HG03135 (cell line): ENCODE data around the gene VENTX.
"Not testable (repeated sequence)": the region's sequence is repeated elsewhere in the genome, so short reads cannot be mapped to it uniquely, and the experiment has no call there.

ENCODE experiments used
- ATAC-seq: cut with Tn5 transposase; IDR thresholded peaks from one replicate; pipeline ENCODE4 v1.9.1; 2021; ENCODE audit warnings: mild to moderate bottlenecking, moderate library complexity; ENCODE audit not compliant: unreplicated experiment

VENTX gene

DNA sequence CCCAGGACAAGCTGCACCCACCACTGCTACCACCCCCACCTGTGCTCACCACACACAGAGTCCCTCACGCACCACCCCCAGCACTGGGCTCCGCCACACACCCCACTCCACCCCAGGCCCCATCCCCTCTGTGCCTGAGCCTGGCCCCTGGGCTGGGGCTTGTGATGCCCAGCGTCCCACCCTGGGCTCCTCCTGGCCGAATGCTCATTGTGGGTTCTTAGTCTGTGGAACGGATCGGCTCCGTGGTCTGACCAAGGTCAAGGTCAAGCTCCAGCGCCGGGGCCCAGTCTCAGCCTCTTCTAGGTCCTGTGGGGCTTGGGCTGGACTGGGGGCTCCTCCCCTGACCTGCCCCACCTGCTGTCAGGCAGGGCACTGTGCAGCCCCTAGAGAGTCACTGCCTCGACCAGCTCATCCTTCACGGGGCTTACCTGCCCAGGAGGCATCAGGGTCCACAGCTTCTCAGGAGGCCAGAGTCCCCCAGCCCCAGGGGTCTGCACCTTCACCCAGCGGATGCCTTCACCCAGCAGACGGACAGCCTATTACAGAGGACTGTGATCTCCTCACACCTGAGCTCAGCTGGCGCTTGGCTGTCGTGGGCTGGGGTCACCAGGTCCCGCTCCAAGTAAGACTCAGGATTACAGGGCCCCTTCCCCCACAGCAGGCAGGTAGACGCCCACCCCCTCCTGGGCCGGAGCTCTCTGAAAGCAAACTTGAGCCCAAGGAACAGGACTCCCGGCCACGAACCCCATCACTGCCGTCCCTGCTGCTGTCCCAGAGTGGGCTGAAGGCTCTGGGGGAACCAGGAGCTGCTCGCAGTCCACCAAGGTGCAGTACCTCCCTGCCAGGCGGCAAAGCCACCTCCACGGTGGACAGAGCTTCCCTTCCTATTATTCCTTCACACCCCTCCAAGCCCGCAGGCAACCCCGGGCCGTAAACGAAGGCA lies 22.9 kb upstream of the VENTX start:
- no peak for ATAC-seq

DNA sequence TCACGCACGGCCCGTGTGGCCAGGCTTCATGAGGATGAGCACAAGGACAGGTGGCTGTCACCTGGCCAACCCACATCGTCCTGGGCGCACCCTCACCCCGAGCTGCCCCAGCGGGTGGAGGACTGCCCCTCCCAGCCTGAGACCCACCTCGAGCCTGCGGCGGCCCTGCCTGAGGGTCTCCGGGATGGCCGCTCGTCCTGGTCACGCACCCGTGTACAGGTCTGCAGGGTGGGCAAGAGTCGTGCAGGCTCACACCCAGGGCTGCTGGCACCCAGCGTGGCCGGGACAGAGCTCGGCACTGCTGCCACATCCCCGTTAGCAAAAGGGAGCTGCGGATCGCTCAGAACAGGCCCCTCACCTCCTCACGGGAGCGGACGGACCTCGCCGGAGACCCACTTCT lies 22.1 kb upstream of the VENTX start:
- ATAC-seq: no peak

DNA sequence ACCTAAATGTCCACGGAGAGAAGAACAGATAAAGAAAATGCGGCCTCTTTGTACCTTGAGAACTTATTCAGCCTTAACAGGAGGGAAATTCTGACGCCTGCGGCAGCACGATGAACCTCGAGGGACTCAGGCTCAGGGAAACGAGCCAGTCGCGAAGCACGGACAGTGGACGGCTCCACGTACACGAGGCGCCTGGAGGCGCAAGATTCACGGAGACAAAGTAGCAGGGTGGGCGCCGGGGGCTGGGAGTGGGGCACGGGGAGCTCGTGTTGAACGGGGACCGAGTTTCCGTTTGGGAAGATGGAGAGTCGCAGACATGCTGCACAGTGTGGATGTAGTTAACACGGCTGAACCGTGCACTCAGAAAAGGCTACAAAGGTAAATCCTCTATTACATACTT lies 20.9 kb upstream of the VENTX start:
- no peak for ATAC-seq

DNA sequence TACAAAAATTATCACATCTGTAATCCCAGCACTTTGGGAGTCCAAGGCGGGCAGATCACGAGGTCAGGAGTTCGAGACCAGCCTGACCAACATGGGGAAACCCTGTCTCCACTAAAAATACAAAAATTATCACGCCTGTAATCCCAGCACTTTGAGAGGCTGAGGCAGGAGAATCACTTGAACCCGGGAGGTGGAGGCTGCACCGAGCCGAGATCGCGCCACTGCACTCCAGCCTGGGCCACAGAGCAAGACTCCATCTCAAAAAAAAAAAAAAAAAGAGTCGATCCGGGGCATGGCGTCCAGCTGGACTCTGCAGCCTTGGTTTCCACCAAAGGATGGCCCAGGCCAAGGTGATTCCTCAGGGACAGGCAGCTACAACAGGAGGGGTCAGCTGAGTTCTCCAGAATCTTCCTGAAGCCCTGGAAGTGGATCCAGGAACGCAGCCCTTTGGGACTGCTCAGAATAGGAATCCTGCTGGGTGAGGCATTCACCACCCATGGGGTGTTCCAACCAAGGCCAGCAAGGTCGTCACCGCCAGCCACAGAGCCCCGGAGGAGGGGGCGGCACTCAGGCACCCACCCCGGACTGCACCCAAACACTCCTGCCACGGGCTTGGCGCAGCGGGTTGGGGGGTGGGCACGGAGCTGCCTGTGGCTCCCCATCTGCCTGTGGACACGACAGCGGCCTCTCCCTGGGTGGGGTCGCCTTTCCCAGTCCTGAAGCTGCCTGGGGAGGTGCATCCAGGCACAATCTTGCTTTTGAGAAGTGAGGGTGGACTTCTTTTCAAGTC lies 19.7 kb upstream of the VENTX start:
- ATAC-seq: no peak

DNA sequence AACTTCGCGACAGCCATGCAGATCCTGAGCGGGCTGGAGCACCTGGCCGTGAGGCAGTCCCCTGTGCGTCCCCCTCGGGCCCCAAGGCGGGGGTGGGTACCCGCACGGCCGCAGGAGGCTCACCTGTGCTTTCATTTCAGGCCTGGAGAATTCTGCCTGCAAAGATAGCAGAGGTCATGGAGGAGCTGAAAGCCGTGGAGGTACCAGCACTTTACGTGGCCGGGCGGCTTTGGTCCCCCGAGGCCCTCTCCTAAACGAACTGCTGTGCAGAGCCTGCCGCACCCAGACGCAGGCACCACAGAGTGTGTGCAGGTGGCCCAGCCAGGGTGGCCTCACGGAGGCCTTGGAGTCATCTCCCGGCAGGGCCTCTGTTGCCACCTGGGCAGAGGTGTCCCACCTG lies 18.8 kb upstream of the VENTX start:
- ATAC-seq: no peak

DNA sequence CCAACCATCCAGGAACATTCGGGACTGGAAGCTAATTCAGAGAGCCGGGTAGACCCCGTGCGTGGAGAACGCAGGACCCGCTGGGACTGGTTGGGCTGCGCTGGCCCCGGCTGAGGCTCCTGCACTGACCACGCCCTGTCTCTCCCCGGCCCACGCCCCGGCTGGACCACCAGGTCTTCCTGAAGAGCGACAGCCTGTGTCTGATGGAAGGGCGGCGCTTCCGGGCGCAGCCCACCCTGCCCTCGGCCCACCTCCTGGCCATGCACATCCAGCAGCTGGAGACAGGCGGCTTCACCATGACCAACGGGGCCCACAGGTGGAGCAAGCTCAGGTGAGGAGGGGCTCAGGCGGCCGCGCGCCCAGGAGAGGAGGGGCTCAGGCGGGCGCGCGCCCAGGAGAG lies 17.9 kb upstream of the VENTX start:
- ATAC-seq: no peak

DNA sequence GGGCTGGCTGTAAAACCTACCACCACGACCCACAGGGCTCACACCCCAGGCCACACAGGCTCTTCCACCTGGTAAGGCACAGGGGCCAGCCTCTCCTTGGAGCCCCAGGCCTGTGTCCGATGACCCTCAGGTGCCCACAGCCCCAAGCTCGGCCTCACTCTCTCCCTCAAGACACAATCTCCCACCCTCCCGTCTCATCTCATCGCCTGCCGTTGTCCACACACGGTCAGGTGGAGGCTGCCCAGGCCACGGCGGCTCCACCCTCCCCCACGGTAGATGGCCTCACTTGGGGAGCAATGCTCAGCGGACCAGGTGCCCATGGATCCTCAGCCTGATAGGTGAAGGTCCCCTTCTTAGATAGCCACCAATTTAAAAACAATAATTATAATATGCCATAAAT lies 16.3 kb upstream of the VENTX start:
- no peak for ATAC-seq

DNA sequence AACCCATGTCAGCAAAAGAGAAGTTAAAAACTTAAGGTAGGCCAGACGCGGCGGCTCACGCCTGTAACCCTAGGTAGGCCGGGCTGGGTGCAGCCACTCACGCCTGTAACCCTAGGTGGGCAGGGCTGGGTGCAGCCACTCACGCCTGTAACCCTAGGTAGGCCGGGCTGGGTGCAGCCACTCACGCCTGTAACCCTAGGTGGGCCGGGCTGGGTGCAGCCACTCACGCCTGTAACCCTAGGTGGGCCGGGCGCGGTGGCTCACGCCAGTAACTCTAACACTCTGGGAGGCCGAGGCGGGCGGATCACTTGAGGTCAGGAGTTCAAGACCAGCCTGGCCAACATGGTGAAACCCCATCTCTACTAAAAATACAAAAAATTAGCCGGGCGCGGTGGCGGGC lies 15.9 kb upstream of the VENTX start:
- not testable (repeated sequence) for ATAC-seq

DNA sequence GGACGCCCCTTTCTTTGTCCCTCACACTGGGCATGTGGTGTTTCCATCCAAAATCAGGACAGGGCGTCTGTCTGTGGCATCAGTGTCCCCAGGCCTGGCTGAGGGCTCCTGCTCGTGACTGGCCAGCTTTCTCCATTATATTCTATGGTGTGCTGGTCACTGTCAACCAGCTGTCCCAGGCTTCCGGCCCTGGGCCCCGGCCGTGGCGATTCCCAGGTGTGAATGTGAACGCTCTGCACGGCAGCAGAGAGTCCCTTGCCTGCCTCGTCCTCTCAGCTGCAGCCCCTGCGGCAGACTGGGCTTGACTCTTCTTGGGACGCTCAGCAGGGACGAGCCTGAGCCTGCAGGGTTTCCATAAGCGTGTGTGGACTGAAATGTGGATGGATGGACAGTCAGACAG lies 13.6 kb upstream of the VENTX start:
- ATAC-seq: no peak

DNA sequence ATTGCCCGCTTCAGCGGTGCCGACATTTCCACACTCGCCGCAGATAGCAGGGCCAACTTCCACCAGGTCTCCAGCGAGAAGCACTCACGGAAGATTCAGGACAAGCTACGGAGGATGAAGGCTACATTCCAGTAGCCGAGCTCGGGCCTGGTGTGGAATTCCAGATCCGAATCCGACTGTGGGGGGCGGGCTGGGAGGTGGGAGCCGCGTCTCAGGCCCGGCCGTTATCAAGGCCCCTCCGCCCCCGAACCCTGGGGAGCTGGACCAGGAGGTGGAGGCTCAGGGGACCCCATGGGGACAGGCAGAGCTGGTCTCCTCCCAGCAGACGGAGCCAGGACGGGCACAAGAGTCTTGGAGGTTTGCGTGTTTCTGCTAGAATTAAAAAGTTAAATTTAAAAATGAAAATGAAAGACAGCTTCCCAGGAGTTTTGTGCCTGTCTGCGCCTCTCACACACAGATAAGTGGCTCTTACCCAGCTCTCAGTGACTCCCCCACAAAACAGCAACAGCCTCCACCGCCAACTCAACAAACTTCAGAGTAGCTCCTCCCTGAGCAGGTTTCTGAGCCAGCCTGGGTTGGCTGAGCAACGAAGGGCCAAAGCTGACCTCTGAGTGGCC lies 12.8 kb upstream of the VENTX start:
- no peak for ATAC-seq

DNA sequence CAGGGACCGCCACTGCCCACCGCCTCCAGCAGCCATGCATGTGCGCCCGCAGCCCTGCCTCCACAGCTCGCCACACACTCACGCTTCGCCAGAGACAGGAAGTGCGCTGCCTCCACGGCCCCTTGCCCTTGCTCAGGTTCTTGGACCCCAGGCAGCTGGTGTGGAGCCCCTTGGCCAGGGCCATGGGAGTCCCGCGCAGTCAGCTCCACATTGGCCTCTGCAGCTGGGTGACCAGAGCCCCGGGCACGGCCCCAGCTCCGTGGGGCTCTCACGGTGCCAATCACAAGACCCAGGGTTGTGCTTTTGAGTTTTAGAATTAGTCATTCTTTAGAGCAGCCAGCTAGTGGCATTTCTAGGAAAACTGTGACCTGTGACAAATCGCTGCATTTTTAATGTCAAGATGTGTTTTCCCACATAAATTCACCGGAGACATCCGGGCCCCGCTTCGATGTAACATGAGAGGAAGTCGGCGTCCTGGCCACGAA lies 11.9 kb upstream of the VENTX start:
- no peak for ATAC-seq

DNA sequence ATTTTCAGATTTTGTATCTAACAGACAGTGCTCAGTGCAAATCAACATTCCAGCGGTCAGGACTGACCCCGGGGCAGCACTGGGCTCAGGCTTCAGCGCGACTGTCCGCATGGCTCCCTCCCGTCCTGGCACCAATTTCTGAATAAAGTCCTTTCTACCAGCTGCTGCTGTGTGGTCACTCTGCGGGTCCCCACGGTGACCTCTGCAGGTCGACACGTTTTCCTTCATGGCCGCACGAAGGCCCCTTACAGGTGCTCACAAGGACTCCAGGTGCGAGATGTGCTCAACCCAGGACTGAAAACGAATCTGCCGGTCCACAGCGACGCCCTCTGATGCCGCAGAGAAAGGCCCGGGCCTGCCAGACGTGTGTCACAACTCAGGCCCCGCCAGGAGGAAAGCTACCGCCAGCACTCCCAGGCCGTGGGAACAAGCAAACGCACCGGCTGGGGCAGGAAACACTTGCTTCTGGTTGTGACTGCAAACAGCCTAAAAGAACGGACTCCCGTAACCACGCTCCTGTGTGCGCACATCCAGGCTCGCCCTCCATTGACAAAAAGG lies 11.3 kb upstream of the VENTX start:
- ATAC-seq: no peak

DNA sequence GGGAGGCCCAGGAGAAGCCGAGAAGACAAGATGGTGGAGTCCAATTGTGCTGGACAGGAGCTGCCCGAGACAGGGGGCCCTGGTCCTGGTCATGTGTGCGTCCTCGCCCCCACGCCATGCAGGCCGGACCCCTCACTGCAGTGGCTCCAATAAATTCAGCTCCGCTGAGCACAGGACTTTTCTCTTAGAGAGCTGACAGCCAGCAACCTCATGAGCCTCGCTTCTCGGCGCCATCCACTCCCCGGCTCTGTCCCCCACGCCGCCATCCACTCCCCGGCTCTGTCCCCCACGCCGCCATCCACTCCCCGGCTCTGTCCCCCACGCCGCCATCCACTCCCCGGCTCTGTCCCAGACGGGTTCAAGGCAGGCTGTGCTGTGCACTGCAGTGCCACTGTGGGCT lies 10.4 kb upstream of the VENTX start:
- ATAC-seq: no peak

DNA sequence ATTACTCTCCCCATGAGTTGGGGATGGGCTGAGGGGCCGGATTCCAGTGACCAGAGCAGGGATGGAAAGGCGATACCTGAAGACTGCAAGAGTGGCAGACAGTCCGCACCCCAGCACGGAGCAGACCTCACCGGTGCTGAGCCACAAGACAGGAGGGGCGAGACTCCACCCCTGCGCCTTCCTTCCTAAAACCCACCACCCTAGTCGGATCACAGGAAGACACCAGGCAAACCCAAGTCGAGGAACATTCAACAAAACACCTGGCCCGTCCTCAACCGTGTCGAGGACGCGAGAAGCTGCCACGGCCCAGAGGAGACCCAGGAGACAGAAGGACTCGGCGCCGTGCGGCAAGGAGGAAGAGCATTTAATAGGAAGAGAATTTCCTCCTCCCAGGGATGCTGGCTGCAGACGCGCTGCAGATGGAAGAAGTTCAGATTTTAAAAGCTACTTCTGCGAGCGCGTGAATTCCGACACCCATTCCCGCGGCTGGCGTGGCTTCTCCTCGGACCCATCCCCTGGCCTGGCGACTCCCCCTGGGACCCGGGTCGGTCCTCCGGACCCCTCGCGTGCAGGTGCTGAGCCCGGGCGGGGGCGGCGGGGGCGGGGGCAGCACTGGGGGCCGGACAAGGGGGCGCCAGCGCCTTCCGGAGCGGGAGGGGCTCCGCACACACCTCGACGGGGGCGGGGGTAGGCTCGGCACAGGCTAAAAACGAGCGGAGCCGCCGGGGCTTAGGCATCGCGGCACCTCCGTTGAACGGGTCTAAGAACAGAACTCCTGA lies 8.2 kb upstream of the VENTX start:
- ATAC-seq: no peak

DNA sequence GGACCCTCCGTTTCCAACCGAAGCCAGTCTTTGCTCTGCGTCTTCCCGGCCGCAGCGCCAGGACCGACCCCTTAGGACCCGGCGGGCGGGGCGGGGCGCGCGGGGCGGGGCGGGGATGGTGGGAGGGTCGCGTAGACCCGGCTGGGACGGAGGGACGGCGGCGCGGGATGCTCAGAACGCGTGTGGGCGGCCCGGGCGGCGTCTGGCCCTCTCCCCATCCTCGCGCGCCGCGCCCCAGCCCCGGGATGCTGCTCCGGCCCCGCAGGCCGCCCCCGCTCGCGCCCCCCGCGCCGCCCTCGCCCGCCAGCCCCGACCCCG lies 7.7 kb upstream of the VENTX start, which contains the start of gene UTF1:
Gene UTF1, plus strand, starts transcription at position 174 of the 318 bp plus-strand sequence. Its CDS starts 72 bp downstream, at position 246.
- ATAC-seq: no peak

DNA sequence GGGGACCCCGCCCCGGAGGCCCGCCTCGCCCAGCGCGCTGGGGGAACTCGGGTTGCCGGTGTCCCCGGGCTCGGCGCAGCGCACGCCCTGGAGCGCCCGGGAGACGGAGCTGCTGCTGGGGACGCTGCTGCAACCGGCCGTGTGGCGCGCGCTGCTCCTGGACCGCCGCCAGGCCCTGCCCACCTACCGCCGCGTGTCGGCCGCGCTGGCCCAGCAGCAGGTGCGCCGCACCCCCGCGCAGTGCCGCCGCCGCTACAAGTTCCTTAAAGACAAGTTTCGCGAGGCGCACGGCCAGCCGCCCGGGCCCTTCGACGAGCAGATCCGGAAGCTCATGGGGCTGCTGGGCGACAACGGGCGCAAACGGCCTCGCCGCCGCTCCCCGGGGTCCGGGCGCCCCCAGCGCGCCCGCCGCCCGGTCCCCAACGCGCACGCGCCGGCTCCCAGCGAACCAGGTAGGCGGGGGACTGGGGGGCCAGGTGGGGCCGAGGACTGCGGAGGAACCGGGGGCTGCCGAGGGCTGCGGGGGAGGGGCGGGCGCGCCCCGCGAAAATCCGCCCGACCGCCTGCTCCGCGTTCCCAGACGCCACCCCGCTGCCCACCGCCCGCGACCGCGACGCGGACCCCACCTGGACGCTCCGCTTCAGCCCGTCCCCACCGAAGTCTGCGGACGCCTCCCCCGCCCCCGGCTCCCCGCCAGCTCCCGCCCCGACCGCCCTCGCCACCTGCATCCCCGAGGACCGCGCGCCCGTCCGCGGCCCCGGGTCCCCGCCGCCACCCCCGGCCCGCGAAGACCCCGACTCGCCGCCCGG lies 7.1 kb upstream of the VENTX start:
- ATAC-seq: no peak

DNA sequence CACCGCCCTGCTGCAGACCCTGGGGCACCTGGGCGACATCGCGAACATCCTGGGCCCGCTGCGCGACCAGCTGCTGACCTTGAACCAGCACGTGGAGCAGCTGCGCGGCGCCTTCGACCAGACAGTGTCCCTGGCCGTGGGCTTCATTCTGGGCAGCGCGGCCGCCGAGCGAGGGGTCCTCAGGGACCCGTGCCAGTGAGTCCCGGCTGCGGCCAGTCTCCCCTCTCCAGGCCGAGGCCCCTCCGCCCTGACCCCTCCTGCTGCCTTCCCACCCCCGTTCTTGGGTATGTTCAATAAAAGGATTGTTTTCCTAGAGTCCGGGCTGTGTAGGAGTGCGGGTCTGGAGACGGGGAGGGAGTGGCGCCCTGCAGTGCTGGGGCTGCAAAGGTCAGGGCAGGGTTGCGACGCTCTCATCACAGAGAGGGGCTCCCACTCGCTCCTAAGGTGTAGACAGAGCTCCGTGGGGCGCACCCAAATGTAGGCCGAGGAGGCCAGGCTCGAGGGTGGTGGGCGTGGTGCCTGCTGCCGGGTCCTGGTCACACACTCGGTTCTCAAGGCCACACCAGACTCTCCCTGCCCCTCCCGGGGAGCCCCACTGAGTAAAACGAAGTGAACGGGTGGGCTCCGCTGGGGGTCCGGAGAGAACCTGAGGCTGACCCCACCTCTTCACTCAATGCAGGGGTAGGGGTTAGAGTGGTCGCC lies 6.3 kb upstream of the VENTX start:
- ATAC-seq: no peak

DNA sequence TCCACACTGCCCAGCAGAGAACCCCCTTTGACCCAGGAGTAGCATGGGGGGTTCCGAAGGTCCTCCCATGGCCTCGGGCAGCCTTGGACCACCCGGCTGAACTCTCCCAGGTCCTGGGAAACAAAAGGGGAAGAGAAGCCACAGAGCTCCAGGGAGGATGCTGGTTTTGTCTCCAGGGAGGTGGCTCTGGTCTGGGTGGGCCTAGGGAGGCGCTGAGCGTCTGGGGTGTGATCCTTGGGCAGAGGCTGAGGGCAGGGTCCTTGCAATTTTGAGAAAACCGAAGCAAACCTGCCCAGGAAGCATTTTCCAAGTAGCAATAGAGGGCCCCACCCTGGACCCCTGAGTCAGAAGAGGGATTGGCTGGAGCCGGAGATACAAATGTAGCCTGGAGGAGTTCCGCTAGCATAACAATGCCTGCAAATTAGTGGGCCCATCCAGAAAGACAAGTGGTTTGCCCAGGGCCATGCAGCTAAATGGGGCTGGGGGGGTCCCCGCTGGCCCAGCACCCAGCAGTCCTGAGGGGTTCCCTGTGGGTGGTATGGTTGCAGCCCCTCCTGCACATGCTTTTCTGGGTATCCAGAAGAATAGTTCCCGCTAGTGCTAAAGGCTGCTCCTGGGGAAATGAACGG lies 5.6 kb upstream of the VENTX start:
- no peak for ATAC-seq

DNA sequence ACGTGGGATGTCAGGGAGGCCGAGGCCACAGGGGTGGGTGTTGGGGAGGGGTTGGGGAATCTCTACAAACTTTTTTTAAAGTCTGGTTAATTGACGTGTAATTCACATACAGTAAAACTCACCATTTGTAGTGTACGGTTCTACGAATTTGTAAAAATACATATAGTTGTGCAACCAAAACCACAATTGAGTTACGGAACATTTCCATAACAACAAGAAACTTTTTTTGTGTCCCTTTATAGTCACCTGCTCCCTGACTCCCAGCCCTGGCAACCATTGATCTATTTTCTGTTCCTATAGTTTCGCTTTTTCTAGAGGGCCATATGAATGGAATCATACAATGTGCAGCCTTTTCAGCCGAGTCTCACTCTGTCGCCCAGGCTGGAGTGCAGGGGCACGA lies 2.9 kb upstream of the VENTX start:
- ATAC-seq: not testable (repeated sequence)
